Measurements from ENCODE around the gene KATNAL1.

DNA sequence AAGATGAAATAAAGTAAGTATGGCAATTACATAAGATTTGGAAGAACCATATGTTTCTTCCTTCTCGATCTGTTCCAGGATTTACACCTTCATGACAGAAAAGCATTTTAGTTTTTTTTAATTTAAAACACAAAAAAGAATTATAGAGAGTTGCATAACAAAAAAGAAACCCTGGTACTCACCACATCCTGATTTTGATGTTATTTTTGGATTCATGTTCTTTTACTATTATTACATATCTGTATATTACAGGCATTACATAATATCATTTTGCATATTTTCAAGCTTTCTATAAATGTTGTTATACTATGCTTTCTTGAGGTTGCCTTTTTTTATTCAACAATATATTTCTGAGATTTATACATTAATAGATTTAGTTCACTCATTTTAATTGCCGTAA is 6.7 kb upstream of the KATNAL1 start:
- TF ChIP-seq, protein P1, sequence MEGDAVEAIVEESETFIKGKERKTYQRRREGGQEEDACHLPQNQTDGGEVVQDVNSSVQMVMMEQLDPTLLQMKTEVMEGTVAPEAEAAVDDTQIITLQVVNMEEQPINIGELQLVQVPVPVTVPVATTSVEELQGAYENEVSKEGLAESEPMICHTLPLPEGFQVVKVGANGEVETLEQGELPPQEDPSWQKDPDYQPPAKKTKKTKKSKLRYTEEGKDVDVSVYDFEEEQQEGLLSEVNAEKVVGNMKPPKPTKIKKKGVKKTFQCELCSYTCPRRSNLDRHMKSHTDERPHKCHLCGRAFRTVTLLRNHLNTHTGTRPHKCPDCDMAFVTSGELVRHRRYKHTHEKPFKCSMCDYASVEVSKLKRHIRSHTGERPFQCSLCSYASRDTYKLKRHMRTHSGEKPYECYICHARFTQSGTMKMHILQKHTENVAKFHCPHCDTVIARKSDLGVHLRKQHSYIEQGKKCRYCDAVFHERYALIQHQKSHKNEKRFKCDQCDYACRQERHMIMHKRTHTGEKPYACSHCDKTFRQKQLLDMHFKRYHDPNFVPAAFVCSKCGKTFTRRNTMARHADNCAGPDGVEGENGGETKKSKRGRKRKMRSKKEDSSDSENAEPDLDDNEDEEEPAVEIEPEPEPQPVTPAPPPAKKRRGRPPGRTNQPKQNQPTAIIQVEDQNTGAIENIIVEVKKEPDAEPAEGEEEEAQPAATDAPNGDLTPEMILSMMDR (IDR thresholded peaks at IDR 0.05; ENCODE audit: low read depth, low read length) = no peak
- TF ChIP-seq POLR2A (IDR thresholded peaks at IDR 0.05; ENCODE audit: extremely low read depth, insufficient read length) (no peak), MYC (IDR thresholded peaks at IDR 0.05; ENCODE audit: low read depth, low read length) (no peak)
